SK-N-SH (cell line): ENCODE results near the gene DCK.

Experiments used
- CTCF ChIP-seq: fragments of 200-600 bp; sonication (generic); IDR thresholded peaks from 2 replicates; pipeline ENCODE4 v1.6.1; 2017; ENCODE audit warnings: antibody characterized with exemption, mild to moderate bottlenecking, moderate library complexity
- GABPA ChIP-seq: IDR thresholded peaks from 2 replicates; pipeline ENCODE4 v1.4.0; 2012; ENCODE audit warnings: low read depth, mild to moderate bottlenecking
- JUND ChIP-seq: IDR thresholded peaks from 2 replicates; pipeline ENCODE4 v1.4.0; 2012
- MXI1 ChIP-seq: IDR thresholded peaks from 2 replicates; pipeline ENCODE4 v1.6.1; 2012; ENCODE audit warnings: mild to moderate bottlenecking, low read depth, low read length, improper control_type of control experiment
- POLR2AphosphoS5 ChIP-seq: IDR thresholded peaks from 2 replicates; pipeline ENCODE4 v1.6.1; 2012; ENCODE audit warnings: low read depth, low read length
- RXRA ChIP-seq: IDR thresholded peaks from 2 replicates; pipeline ENCODE4 v1.4.0; 2012; ENCODE audit warnings: low read depth, mild to moderate bottlenecking, borderline replicate concordance
- SIN3A ChIP-seq: IDR thresholded peaks from 2 replicates; pipeline ENCODE4 v1.6.1; 2012; ENCODE audit warnings: low read depth, mild to moderate bottlenecking, low read length, moderate library complexity, borderline replicate concordance
- TCF12 ChIP-seq: IDR thresholded peaks from 2 replicates; pipeline ENCODE4 v1.4.0; 2012
- TEAD4 ChIP-seq: IDR thresholded peaks from 2 replicates; pipeline ENCODE4 v1.4.0; 2012; ENCODE audit warnings: mild to moderate bottlenecking, borderline replicate concordance; ENCODE audit not compliant: insufficient read depth
- YY1 ChIP-seq: IDR thresholded peaks from 2 replicates; pipeline ENCODE4 v1.4.0; 2012; ENCODE audit warnings: low read depth, mild to moderate bottlenecking
- TF ChIP-seq, protein P1 (sequence below): fragments of 150-350 bp; IDR thresholded peaks from 2 replicates; pipeline ENCODE4 v1.6.1; 2017; ENCODE audit warnings: antibody characterized with exemption, low read length, low read depth, borderline replicate concordance

DNA sequence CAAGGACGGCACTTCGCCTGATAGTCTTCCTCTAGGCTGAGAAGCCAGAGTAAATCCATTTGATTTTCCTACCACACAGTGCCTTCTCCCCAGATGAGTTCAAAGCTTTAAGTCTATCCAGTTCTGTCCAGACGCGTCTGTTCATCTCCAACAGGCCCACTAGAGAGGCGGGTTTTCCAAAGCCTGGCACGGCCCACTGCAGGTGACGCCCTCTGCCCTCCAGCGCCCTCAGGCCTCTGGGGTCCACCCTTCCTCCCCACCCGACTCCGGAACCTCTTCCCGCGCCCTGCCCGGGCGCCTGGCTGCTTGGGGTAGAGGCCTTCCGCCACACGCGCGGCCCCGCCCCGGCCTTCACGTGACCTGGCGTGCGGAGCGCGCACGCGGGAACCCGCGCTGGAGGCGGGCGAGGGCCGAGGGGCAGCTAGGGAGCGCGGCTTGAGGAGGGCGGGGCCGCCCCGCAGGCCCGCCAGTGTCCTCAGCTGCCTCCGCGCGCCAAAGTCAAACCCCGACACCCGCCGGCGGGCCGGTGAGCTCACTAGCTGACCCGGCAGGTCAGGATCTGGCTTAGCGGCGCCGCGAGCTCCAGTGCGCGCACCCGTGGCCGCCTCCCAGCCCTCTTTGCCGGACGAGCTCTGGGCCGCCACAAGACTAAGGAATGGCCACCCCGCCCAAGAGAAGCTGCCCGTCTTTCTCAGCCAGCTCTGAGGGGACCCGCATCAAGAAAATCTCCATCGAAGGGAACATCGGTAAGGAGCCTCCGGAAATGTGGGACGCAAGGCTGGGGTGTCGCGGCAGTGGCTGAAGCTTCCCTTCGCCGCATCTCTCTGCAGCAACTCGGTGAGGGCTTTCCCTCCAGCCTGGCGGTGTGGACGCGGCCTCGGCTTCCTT, at the start of gene DCK:
- TF ChIP-seq CTCF, result no peak
- TF ChIP-seq POLR2AphosphoS5, result peak; percentile 81
- no peak for TF ChIP-seq YY1
- TF ChIP-seq GABPA, result peak; percentile 69
- TF ChIP-seq TCF12, result no peak
- peak; percentile 70 for TF ChIP-seq MXI1
- peak; percentile 56; the same call in 1 of the 2 replicates for TF ChIP-seq RXRA
- TF ChIP-seq SIN3A, result peak; percentile 98
- TF ChIP-seq JUND, result no peak
- TF ChIP-seq, protein P1, sequence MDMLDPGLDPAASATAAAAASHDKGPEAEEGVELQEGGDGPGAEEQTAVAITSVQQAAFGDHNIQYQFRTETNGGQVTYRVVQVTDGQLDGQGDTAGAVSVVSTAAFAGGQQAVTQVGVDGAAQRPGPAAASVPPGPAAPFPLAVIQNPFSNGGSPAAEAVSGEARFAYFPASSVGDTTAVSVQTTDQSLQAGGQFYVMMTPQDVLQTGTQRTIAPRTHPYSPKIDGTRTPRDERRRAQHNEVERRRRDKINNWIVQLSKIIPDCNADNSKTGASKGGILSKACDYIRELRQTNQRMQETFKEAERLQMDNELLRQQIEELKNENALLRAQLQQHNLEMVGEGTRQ, result peak; percentile 90
- no peak for TF ChIP-seq TEAD4
